ENCODE measurements around the gene EFCAB9.

DNA sequence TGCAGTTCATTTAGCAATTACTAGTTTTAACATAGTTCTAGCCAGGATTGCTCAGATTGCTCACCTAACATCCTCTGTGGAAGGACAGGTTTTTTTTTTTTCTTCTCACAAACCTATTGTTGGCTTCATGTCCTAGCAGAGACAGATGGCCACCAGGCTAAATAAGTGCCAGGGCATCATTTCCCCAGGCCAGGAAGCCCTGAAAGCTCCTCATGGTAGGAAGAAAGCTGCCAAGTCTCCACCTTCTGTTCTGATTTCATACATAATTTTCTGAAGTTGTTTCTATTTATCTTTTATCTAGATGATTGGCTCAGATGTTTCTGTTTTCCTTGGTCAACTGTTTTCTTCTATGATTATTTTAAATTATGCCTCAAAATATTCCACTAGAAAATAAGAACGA is 31.0 kb downstream of the EFCAB9 start:
- TF ChIP-seq, protein P1, sequence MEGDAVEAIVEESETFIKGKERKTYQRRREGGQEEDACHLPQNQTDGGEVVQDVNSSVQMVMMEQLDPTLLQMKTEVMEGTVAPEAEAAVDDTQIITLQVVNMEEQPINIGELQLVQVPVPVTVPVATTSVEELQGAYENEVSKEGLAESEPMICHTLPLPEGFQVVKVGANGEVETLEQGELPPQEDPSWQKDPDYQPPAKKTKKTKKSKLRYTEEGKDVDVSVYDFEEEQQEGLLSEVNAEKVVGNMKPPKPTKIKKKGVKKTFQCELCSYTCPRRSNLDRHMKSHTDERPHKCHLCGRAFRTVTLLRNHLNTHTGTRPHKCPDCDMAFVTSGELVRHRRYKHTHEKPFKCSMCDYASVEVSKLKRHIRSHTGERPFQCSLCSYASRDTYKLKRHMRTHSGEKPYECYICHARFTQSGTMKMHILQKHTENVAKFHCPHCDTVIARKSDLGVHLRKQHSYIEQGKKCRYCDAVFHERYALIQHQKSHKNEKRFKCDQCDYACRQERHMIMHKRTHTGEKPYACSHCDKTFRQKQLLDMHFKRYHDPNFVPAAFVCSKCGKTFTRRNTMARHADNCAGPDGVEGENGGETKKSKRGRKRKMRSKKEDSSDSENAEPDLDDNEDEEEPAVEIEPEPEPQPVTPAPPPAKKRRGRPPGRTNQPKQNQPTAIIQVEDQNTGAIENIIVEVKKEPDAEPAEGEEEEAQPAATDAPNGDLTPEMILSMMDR (IDR thresholded peaks at IDR 0.05) = no peak
- TF ChIP-seq POLR2A (IDR thresholded peaks at IDR 0.05) = no peak
